H1 (cell line): Measurements from ENCODE around the gene L3MBTL2. TPM values are rescaled to one million over a fixed set of nuclear protein-coding genes. Genes with fewer than 3 reads are reported as not detected.

ENCODE experiments used
- CTCF ChIA-PET: fragments of 300-600 bp; sonication (Branson Sonifier 250); formaldehyde crosslinking; loops from one replicate; lab custom pipeline; 2021; ENCODE audit not compliant: partially characterized antibody; lab: Charles Lee
- POLR2A ChIA-PET: fragments of 300-600 bp; sonication (Branson Sonifier 250); formaldehyde crosslinking; loops from one replicate; lab custom pipeline; 2021; ENCODE audit warnings: inconsistent platforms; ENCODE audit not compliant: partially characterized antibody; lab: Charles Lee
- DNase-seq, 2 experiments: peaks; one replicate each; pipeline versions ENCODE4 v3.0.0 to v3.0.0-alpha.2; 2010 to 2022; ENCODE audit warnings: low spot score in 2 of 2, low read depth in 1 of 2, mixed read lengths in 1 of 2
- FAIRE-seq: peaks from 2 replicates; lab custom pipeline; 2011; peaks lifted over from hg19 to GRCh38; lab: Jason Lieb, UNC
- H2AFZ ChIP-seq: 2 replicates; pipeline ENCODE4 v1.8.1; 2012; ENCODE audit warnings: low read length, inconsistent platforms
- H2AK5ac ChIP-seq: 2 replicates; pipeline ENCODE4 v1.6.1; 2013; ENCODE audit warnings: low read depth, low read length
- H2BK120ac ChIP-seq: replicated peaks from 2 replicates; pipeline ENCODE3; 2013; ENCODE audit warnings: low read depth, low read length, inconsistent platforms
- H2BK12ac ChIP-seq: 2 replicates; pipeline ENCODE4 v1.6.1; 2013; ENCODE audit warnings: low read depth, low read length
- H2BK15ac ChIP-seq: 2 replicates; pipeline ENCODE4 v1.6.1; 2013; ENCODE audit warnings: low read length
- H2BK20ac ChIP-seq: 2 replicates; pipeline ENCODE4 v1.6.1; 2013; ENCODE audit warnings: low read length
- H2BK5ac ChIP-seq: 2 replicates; pipeline ENCODE4 v1.6.1; 2013; ENCODE audit warnings: low read depth, low read length
- H3K14ac ChIP-seq: 2 replicates; pipeline ENCODE4 v1.6.1; 2013; ENCODE audit warnings: inconsistent platforms; ENCODE audit not compliant: insufficient read length
- H3K18ac ChIP-seq: 2 replicates; pipeline ENCODE4 v1.6.1; 2013; ENCODE audit warnings: low read length; ENCODE audit errors: extremely low read depth
- H3K23ac ChIP-seq: 2 replicates; pipeline ENCODE4 v1.6.1; 2013; ENCODE audit warnings: inconsistent platforms; ENCODE audit not compliant: insufficient read length
- H3K23me2 ChIP-seq: 2 replicates; pipeline ENCODE4 v1.6.1; 2013; ENCODE audit warnings: low read depth, low read length
- H3K27ac ChIP-seq: 2 replicates; pipeline ENCODE4 v1.6.1; 2011; ENCODE audit warnings: low read depth, low read length, inconsistent platforms
- H3K27me3 ChIP-seq, 4 experiments: replicated peaks in 1 of 4; 1 replicate in 1 of 4; 2 replicates in 3 of 4; pipeline versions ENCODE4 v1.6.1 to v1.8.1; 2011 to 2013; ENCODE audit warnings: low read length in 3 of 4, mild to moderate bottlenecking in 3 of 4, inconsistent platforms in 2 of 4, mixed read lengths in 2 of 4, moderate library complexity in 1 of 4; ENCODE audit not compliant: control insufficient read depth in 3 of 4, insufficient read depth in 3 of 4; ENCODE audit errors: extremely low read depth in 1 of 4
- H3K36me3 ChIP-seq, 4 experiments: 2 replicates each; pipeline versions ENCODE4 v1.6.1 to v1.8.1; 2011 to 2013; ENCODE audit warnings: mild to moderate bottlenecking in 4 of 4, low read length in 3 of 4, moderate library complexity in 2 of 4, control low read depth in 1 of 4, inconsistent platforms in 1 of 4; ENCODE audit not compliant: insufficient read depth in 4 of 4, control insufficient read depth in 2 of 4
- H3K4ac ChIP-seq: replicated peaks from 2 replicates; pipeline ENCODE3; 2013; ENCODE audit warnings: low read length, low read depth, mixed read lengths, inconsistent platforms; ENCODE audit not compliant: insufficient read length
- H3K4me1 ChIP-seq, 4 experiments: replicated peaks in 1 of 4; 1 replicate in 1 of 4; 2 replicates in 3 of 4; pipeline versions ENCODE4 v1.6.1 to v1.8.1; 2011 to 2013; ENCODE audit warnings: low read length in 3 of 4, inconsistent platforms in 2 of 4, mixed read lengths in 1 of 4; ENCODE audit not compliant: insufficient read depth in 4 of 4, control insufficient read depth in 3 of 4
- H3K4me2 ChIP-seq, 2 experiments: 2 replicates each; pipeline versions ENCODE4 v1.6.1 to v1.8.1; 2011 to 2013; ENCODE audit warnings: low read depth in 2 of 2, low read length in 2 of 2, control low read depth in 1 of 2, inconsistent platforms in 1 of 2, mild to moderate bottlenecking in 1 of 2; ENCODE audit not compliant: insufficient read depth in 1 of 2
- H3K4me3 ChIP-seq, 4 experiments: fragments of 200-600, 300-600 bp in 1 of 4; sonication (generic), shearing (Covaris generic), sonication (Bioruptor Twin) in 1 of 4; 2 replicates each; pipeline versions ENCODE4 v1.5.1 to v1.8.1; 2011 to 2016; ENCODE audit warnings: low read length in 4 of 4, low read depth in 3 of 4, control low read depth in 2 of 4, inconsistent platforms in 2 of 4, mild to moderate bottlenecking in 2 of 4, mixed read lengths in 1 of 4, moderate library complexity in 1 of 4; ENCODE audit not compliant: insufficient read depth in 2 of 4; ENCODE audit errors: extremely low read depth in 1 of 4
- H3K56ac ChIP-seq: replicated peaks from 2 replicates; pipeline ENCODE3; 2013; ENCODE audit warnings: low read depth, mild to moderate bottlenecking, mixed read lengths, low read length, inconsistent platforms; ENCODE audit not compliant: insufficient read length
- H3K79me1 ChIP-seq: 2 replicates; pipeline ENCODE4 v1.6.1; 2013; ENCODE audit warnings: low read depth, low read length, control low read depth
- H3K79me2 ChIP-seq, 2 experiments: 2 replicates each; pipeline versions ENCODE4 v1.6.1 to v1.8.1; 2012 to 2013; ENCODE audit warnings: low read length in 2 of 2, mild to moderate bottlenecking in 2 of 2, inconsistent platforms in 1 of 2; ENCODE audit not compliant: insufficient read depth in 2 of 2, control insufficient read depth in 1 of 2
- H3K9ac ChIP-seq, 4 experiments: replicated peaks in 1 of 4; 1 replicate in 1 of 4; 2 replicates in 3 of 4; pipeline versions ENCODE4 v1.6.1 to v1.8.1; 2011 to 2013; ENCODE audit warnings: low read depth in 3 of 4, low read length in 3 of 4, control low read depth in 2 of 4, mild to moderate bottlenecking in 2 of 4, moderate library complexity in 2 of 4, inconsistent platforms in 1 of 4; ENCODE audit errors: extremely low read depth in 1 of 4
- H3K9me3 ChIP-seq, 2 experiments: 2 replicates each; pipeline versions ENCODE4 v1.6.1 to v1.8.1; 2012 to 2013; ENCODE audit warnings: mild to moderate bottlenecking in 2 of 2, moderate library complexity in 2 of 2, control low read depth in 1 of 2, inconsistent platforms in 1 of 2, low read depth in 1 of 2, low read length in 1 of 2, mixed read lengths in 1 of 2; ENCODE audit not compliant: insufficient read depth in 2 of 2
- H4K20me1 ChIP-seq, 2 experiments: replicated peaks in 1 of 2; 2 replicates each; pipeline versions ENCODE3 to v1.8.1; 2011 to 2013; ENCODE audit warnings: inconsistent platforms in 2 of 2, low read length in 2 of 2, mild to moderate bottlenecking in 1 of 2; ENCODE audit not compliant: insufficient read depth in 2 of 2, control insufficient read depth in 1 of 2
- H4K5ac ChIP-seq: 2 replicates; pipeline ENCODE4 v1.6.1; 2013; ENCODE audit warnings: low read length, low read depth, mixed read lengths, inconsistent platforms; ENCODE audit not compliant: insufficient read length
- H4K8ac ChIP-seq: 2 replicates; pipeline ENCODE4 v1.8.0; 2013; ENCODE audit warnings: mild to moderate bottlenecking, moderate library complexity, low read length, inconsistent platforms; ENCODE audit not compliant: insufficient read depth; ENCODE audit errors: extremely low read depth
- H4K91ac ChIP-seq: replicated peaks from 2 replicates; pipeline ENCODE3; 2013; ENCODE audit warnings: low read length, mixed read lengths, inconsistent platforms; ENCODE audit not compliant: insufficient read length
- ASH2L ChIP-seq: fragments of 200-600, 300-600 bp; sonication (generic); IDR thresholded peaks from one replicate; pipeline ENCODE4 v1.7.1; 2017; ENCODE audit warnings: low read length
- CHD1 ChIP-seq: IDR thresholded peaks from 2 replicates; pipeline ENCODE4 v1.6.1; 2012; ENCODE audit warnings: low read depth, low read length, improper control_type of control experiment
- GTF2F1 ChIP-seq: IDR thresholded peaks from 2 replicates; pipeline ENCODE4 v1.6.1; 2012; ENCODE audit warnings: low read depth, low read length, improper control_type of control experiment, borderline replicate concordance
- KDM4A ChIP-seq: IDR thresholded peaks from one replicate; pipeline ENCODE4 v1.7.1; 2012; ENCODE audit warnings: low read depth, mild to moderate bottlenecking, moderate library complexity, low read length, inconsistent platforms; ENCODE audit not compliant: severe bottlenecking
- MAFK ChIP-seq: IDR thresholded peaks from 2 replicates; pipeline ENCODE4 v1.6.1; 2012; ENCODE audit warnings: low read depth, mild to moderate bottlenecking, improper control_type of control experiment, low read length
- SP2 ChIP-seq: IDR thresholded peaks from 2 replicates; pipeline ENCODE4 v1.6.1; 2012; ENCODE audit warnings: mild to moderate bottlenecking, low read length, inconsistent platforms
- WGBS, 2 experiments: shearing (Covaris generic) in 1 of 2; methylation state at CpG; one replicate each; pipeline versions ENCODE4 v1.1.6 to v1.1.7; 2013 to 2015; ENCODE audit warnings: low lambda C conversion rate in 2 of 2, mixed read lengths in 2 of 2, inconsistent platforms in 1 of 2, low coverage in 1 of 2, missing lambda C conversion rate in 1 of 2; ENCODE audit not compliant: insufficient replicate concordance in 2 of 2, insufficient coverage in 1 of 2, insufficient read length in 1 of 2; ENCODE audit errors: extremely low coverage in 1 of 2, missing lambda C conversion rate in 1 of 2; 5-methylcytosine and 5-hydroxymethylcytosine counted together
- polyA plus RNA-seq, 7 experiments: library from polyadenylated mRNA; depleted of rRNA in 3 of 7; stranded (reverse) in 5 of 7; unstranded in 2 of 7; fragments of >200 nt in 5 of 7; fragments of 200-250 nt in 2 of 7; gene quantifications; 1 replicate in 5 of 7; 2 replicates in 1 of 7; 4 replicates in 1 of 7; pipeline versions ENCODE4 v1.2.1 to v1.2.3, GENCODE V29; 2011 to 2013; ENCODE audit warnings: missing spikeins in 2 of 7, mixed read lengths in 2 of 7
- total RNA-seq: library from RNA; stranded (reverse); fragmentation: NEBNext Ultra II Directional; extraction: Animal tissue kit (Norgen Biotek cat#: 25700); gene quantifications from 2 replicates; pipeline ENCODE4 v1.2.1, GENCODE V29; 2021
- TF ChIP-seq, protein P1 (sequence below): IDR thresholded peaks from 2 replicates; pipeline ENCODE4 v1.6.1; 2011; ENCODE audit warnings: low read length, improper control_type of control experiment
- TF ChIP-seq, protein P2 (sequence below): IDR thresholded peaks from 2 replicates; pipeline ENCODE4 v1.6.1; 2012; ENCODE audit warnings: inconsistent platforms

Gene L3MBTL2
- total and polyA plus RNA-seq, 2 of the 8 experiments (the other 6 are each of a cell fraction or from before 2014, with no cell fraction given), result 23.9 to 24.9 TPM

GRCh38 chr22:41197038-41197972 is 7.8 kb upstream of the L3MBTL2 start:
- Histone ChIP-seq H3K4me3 (peak overlapping the region; percentile 48 to 81 (median 76)), H3K56ac (no peak overlapping the region), H3K9me3 (no peaks in the 10 kb centered on the region), H3K79me2 (no peaks in the 10 kb centered on the region), H2AK5ac (no peak overlapping the region), H2BK15ac (no peak overlapping the region), H4K5ac (no peak overlapping the region), H3K4me2 (peak overlapping the region; percentile 63 to 99), H2AFZ (peak overlapping the region; percentile 87; the same call in 1 of the 2 replicates), H2BK12ac (peak overlapping the region; percentile 75; the same call in 1 of the 2 replicates), H3K14ac (no peak overlapping the region), H2BK5ac (peak overlapping the region; percentile 52; the same call in 1 of the 2 replicates), H3K27ac (no peak overlapping the region), H3K23me2 (peaks cover 14% of the 10 kb centered on the region), H4K20me1 (no peaks in the 10 kb centered on the region), H3K36me3 (no peaks in the 10 kb centered on the region), H3K4ac (no peak overlapping the region), H3K4me1 (peaks cover 0 to 2% (median under 1%) of the 10 kb centered on the region in 4 experiments; a peak in 1 of 7 replicates), H3K79me1 (no peaks in the 10 kb centered on the region), H3K18ac (peak overlapping the region; percentile 25; the same call in 1 of the 2 replicates), H2BK20ac (no peak overlapping the region), H3K27me3 (peaks cover 0 to 20% (median 14%) of the 10 kb centered on the region in 4 experiments; a peak in 6 of 7 replicates), H2BK120ac (no peak overlapping the region), H4K8ac (no peak overlapping the region), H4K91ac (no peak overlapping the region), H3K9ac (peak overlapping the region in 2 of 4 experiments; percentile 20 to 32; a peak in 2 of 7 replicates), H3K23ac (no peak overlapping the region)
- ChIA-PET CTCF (interaction anchor here (1.1 to 1.9 kb wide), 3 partner anchors 12 to 47 kb away, joined by 4 to 5 read pairs (median 5); no protein-coding TSS in a partner anchor), POLR2A (interaction anchor here (0.6 to 4.1 kb wide), 8 partner anchors 8 to 264 kb away, joined by 3 to 19 read pairs (median 4); no protein-coding TSS in a partner anchor)
- WGBS, 2 experiments, result 1% methylated on average over 50 of the region's 91 CpGs; no CpG with 5 or more reads in 1 of the 2 experiments
- peak in 1 of 2 experiments; percentile 93 for DNase-seq
- no peak for FAIRE-seq
- no peak for TF ChIP-seq GTF2F1
- TF ChIP-seq, protein P1, sequence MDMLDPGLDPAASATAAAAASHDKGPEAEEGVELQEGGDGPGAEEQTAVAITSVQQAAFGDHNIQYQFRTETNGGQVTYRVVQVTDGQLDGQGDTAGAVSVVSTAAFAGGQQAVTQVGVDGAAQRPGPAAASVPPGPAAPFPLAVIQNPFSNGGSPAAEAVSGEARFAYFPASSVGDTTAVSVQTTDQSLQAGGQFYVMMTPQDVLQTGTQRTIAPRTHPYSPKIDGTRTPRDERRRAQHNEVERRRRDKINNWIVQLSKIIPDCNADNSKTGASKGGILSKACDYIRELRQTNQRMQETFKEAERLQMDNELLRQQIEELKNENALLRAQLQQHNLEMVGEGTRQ, result peak; percentile 91
- TF ChIP-seq, protein P2, sequence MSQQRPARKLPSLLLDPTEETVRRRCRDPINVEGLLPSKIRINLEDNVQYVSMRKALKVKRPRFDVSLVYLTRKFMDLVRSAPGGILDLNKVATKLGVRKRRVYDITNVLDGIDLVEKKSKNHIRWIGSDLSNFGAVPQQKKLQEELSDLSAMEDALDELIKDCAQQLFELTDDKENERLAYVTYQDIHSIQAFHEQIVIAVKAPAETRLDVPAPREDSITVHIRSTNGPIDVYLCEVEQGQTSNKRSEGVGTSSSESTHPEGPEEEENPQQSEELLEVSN, result peak; percentile 95
- TF ChIP-seq KDM4A, result peak; percentile 99
- TF ChIP-seq ASH2L, result peak; percentile 50
- no peak for TF ChIP-seq CHD1
- no peak for TF ChIP-seq SP2
- no peak for TF ChIP-seq MAFK
